ENCODE results near the gene NR2F1. TPM values are rescaled to one million over a fixed set of nuclear protein-coding genes. Genes with fewer than 3 reads are reported as not detected.

NR2F1 gene
- total RNA-seq, 1 experiment from 2014 or later = not detected

GRCh38 chr5:93632327-93632726, 49.3 kb downstream of the NR2F1 start:
- no peak overlapping the region for H3K4me2 ChIP-seq (ENCODE audit: insufficient read depth, insufficient read length, low read length)
- no peaks in the 10 kb centered on the region for H3K27me3 ChIP-seq (ENCODE audit: insufficient read depth, low read length)
- no peak overlapping the region for H4K91ac ChIP-seq (ENCODE audit: insufficient read length, low read depth, low read length)
- H2BK120ac ChIP-seq (ENCODE audit: low read depth, low read length, poor library complexity, severe bottlenecking) = no peak overlapping the region
- H2BK12ac ChIP-seq (ENCODE audit: insufficient read length, low read depth, low read length) = no peak overlapping the region
- H3K4me1 ChIP-seq (ENCODE audit: insufficient read depth, low read length) = no peaks in the 10 kb centered on the region
- H2BK5ac ChIP-seq (ENCODE audit: insufficient read length, low read length) = no peak overlapping the region
- no peak overlapping the region for H3K27ac Mint-ChIP-seq
- H3K9me3 ChIP-seq (ENCODE audit: control insufficient read depth, low read depth, low read length) = no peaks in the 10 kb centered on the region
- no peak overlapping the region for H3K23ac ChIP-seq (ENCODE audit: insufficient read length, low read depth, low read length)
- H3K27ac ChIP-seq (ENCODE audit: insufficient read length, low read depth, low read length) = no peak overlapping the region
- no peak for TF ChIP-seq CTCF (conservative IDR thresholded peaks at IDR 0.05)
- no peaks in the 10 kb centered on the region for H4K20me1 ChIP-seq (ENCODE audit: control insufficient read depth, insufficient read depth, insufficient read length)
- no peaks in the 10 kb centered on the region for H3K4me1 Mint-ChIP-seq
- no peak overlapping the region for H2AFZ ChIP-seq (ENCODE audit: low read length)
- H3K36me3 Mint-ChIP-seq (ENCODE audit: insufficient read depth in 1 of 3, low read depth in 3 of 3) = no peaks in the 10 kb centered on the region
- no peak overlapping the region for H2BK15ac ChIP-seq (ENCODE audit: low read depth, low read length)
- no peak overlapping the region for H4K8ac ChIP-seq (replicated peaks; ENCODE audit: insufficient read length, low read depth, low read length)
- no peaks in the 10 kb centered on the region for H3K9me3 Mint-ChIP-seq
- H4K5ac ChIP-seq (ENCODE audit: insufficient read length, low read depth, low read length) = no peak overlapping the region
- H3K14ac ChIP-seq (ENCODE audit: insufficient read depth, low read length) = no peak overlapping the region
- no peak overlapping the region for H3K4me3 Mint-ChIP-seq
- DNase-seq = no peak
- H2AK5ac ChIP-seq (ENCODE audit: insufficient read length, low read length) = no peak overlapping the region
- no CpG with 5 or more reads among the region's 4 CpGs for WGBS (ENCODE audit: extremely low coverage, insufficient read length, low lambda C conversion rate)
- H3K56ac ChIP-seq (ENCODE audit: insufficient read length, low read depth, low read length) = no peak overlapping the region
- no peaks in the 10 kb centered on the region; the same call in 1 of the 2 replicates for H3K27me3 Mint-ChIP-seq (ENCODE audit: low read depth)
- H3K4ac ChIP-seq (ENCODE audit: low read depth, low read length) = no peak overlapping the region
- H3K79me1 ChIP-seq (ENCODE audit: insufficient read depth, low read depth, low read length, poor library complexity, severe bottlenecking) = no peaks in the 10 kb centered on the region
- no peak overlapping the region for H3K9ac ChIP-seq (ENCODE audit: extremely low read depth, insufficient read length, low read length)
- H2BK20ac ChIP-seq (ENCODE audit: low read depth, low read length, poor library complexity, severe bottlenecking) = no peak overlapping the region
- no peak overlapping the region for H3T11ph ChIP-seq (ENCODE audit: low read length)
- H3K79me2 ChIP-seq (ENCODE audit: insufficient read depth, low read length) = no peaks in the 10 kb centered on the region
- no peaks in the 10 kb centered on the region for H3K23me2 ChIP-seq (ENCODE audit: insufficient read length, low read depth, low read length, poor library complexity, severe bottlenecking)
- H3K18ac ChIP-seq (ENCODE audit: insufficient read length, low read depth, low read length) = no peak overlapping the region
